GM06990 (cell line): ENCODE measurements around the gene BAIAP2.

Experiments used
- DNase-seq: peaks from one replicate; pipeline ENCODE4 v3.0.0-alpha.2; 2011; ENCODE audit not compliant: insufficient read length; ENCODE audit errors: extremely low read depth
- H3K27me3 ChIP-seq: replicated peaks from 2 replicates; pipeline ENCODE4 v1.6.0; 2011; ENCODE audit warnings: low read length; ENCODE audit not compliant: control insufficient read depth, insufficient read depth
- H3K36me3 ChIP-seq: 2 replicates; pipeline ENCODE4 v1.5.1; 2011; ENCODE audit warnings: low read length; ENCODE audit not compliant: control insufficient read depth, insufficient read depth
- H3K4me3 ChIP-seq: replicated peaks from 2 replicates; pipeline ENCODE4 v1.5.1; 2011; ENCODE audit warnings: low read depth, mild to moderate bottlenecking, control low read depth, low read length
- TF ChIP-seq, protein P1 (sequence below): IDR thresholded peaks from 2 replicates; pipeline ENCODE4 v1.5.1; 2011; ENCODE audit warnings: low read length, control low read depth, mild to moderate bottlenecking, inconsistent platforms; ENCODE audit not compliant: insufficient read depth, poor library complexity, severe bottlenecking

Gene BAIAP2

DNA sequence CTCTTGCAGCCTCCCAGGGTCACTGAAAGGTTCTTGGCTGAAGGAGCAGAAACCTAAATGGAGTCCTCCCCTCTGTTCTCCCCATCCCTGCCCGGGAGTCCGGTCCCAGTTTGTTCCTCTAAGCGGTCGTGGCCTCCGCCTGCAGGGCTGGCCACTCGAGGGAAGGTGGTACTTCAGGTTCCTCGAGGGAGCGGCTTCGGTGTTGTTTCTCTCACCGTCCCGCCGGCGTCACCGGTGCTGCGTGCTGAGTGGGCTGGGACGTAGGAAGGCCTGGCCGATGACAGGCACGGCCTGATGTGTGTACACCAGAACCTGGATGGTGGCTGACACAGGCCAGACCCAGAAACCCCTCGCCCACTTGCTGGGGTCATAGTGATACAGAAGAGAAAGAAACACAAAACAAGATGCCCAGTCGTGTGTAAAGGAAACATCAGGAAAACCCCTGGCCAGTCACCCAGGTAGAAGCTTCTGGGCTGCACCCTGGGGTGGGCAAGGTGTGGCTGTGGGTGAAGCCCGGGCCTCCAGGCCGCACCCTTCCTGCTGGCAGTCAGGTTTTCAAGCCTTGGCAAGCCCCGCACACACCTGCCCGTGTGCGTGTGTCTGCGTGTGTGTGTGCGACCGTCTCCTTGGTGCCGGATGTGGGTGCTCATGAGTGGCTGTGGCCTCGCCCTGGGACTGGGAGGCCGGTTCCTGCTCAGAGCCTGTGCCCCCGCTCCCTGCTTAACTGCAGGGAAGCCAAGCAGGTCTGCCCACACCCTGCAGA, 52.0 kb downstream of the BAIAP2 start:
- TF ChIP-seq, protein P1, sequence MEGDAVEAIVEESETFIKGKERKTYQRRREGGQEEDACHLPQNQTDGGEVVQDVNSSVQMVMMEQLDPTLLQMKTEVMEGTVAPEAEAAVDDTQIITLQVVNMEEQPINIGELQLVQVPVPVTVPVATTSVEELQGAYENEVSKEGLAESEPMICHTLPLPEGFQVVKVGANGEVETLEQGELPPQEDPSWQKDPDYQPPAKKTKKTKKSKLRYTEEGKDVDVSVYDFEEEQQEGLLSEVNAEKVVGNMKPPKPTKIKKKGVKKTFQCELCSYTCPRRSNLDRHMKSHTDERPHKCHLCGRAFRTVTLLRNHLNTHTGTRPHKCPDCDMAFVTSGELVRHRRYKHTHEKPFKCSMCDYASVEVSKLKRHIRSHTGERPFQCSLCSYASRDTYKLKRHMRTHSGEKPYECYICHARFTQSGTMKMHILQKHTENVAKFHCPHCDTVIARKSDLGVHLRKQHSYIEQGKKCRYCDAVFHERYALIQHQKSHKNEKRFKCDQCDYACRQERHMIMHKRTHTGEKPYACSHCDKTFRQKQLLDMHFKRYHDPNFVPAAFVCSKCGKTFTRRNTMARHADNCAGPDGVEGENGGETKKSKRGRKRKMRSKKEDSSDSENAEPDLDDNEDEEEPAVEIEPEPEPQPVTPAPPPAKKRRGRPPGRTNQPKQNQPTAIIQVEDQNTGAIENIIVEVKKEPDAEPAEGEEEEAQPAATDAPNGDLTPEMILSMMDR = no peak
- no peak for DNase-seq
- no peak overlapping the region for H3K4me3 ChIP-seq
- H3K36me3 ChIP-seq = no peaks in the 10 kb centered on the region
- H3K27me3 ChIP-seq = no peaks in the 10 kb centered on the region; the same call in 1 of the 2 replicates

DNA sequence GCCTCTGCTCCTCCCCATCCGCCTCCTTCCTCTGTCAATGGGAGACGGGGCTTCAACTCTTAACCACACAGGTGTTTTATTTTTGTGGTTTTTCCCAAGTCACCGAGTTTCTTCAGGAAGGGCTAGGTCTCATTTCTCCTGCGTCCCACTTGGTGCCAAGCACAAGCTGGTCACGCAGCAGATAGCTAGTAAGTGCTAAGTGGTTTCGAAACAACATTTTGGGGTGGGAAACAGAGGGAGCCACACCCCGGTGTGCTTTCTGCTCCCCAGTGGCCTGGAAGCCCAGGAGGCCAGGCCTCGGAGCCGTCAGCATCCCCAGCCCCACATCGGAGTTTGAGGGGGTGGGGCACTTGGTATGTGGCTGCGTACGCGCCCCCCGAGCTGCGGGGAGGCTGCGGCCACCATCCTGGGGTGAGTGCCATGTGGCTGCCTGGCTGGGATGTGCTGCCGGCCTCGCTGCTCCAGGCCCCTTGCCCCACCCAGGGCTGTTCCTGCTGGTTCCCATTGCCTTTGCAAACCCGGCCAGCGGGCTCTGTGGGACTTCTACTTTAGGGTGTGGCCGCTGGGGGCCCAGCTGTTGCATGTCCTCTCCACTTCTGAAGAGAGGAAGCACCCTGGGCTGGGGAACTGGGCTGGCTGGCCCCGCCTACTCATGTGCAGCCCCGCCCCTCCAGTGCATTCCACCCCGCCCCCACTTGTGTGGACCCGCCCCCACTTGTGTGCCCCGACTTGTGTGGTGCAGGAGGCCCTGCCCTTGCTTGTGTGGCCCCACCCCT, 55.6 kb downstream of the BAIAP2 start:
- H3K36me3 ChIP-seq = no peaks in the 10 kb centered on the region
- no peak overlapping the region for H3K4me3 ChIP-seq
- DNase-seq = no peak
- peaks cover 4% of the 10 kb centered on the region for H3K27me3 ChIP-seq
- TF ChIP-seq, protein P1 = no peak

DNA sequence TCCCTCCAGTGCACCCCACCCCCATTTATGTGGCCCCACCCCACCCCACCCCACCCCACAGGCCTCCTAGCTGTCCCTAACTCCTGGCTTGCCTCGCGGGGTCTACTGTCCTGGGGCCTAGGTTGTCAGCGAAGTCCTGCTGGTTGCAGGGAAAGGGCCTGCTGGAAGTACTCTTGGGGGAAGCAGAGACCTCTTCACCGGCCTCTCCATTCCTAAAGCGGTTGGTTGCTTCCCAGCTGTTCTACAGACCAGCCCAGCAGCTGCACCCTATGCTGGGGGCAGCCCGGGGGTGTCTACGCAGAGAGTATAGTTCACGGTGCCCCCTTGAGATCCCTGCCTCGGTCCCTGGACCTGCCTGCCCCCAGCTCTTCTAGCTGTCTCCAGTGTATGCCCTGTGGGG, 56.2 kb downstream of the BAIAP2 start:
- DNase-seq = no peak
- Histone ChIP-seq H3K36me3 (no peaks in the 10 kb centered on the region), H3K27me3 (peaks cover 4% of the 10 kb centered on the region), H3K4me3 (no peak overlapping the region)
- TF ChIP-seq, protein P1 = no peak

DNA sequence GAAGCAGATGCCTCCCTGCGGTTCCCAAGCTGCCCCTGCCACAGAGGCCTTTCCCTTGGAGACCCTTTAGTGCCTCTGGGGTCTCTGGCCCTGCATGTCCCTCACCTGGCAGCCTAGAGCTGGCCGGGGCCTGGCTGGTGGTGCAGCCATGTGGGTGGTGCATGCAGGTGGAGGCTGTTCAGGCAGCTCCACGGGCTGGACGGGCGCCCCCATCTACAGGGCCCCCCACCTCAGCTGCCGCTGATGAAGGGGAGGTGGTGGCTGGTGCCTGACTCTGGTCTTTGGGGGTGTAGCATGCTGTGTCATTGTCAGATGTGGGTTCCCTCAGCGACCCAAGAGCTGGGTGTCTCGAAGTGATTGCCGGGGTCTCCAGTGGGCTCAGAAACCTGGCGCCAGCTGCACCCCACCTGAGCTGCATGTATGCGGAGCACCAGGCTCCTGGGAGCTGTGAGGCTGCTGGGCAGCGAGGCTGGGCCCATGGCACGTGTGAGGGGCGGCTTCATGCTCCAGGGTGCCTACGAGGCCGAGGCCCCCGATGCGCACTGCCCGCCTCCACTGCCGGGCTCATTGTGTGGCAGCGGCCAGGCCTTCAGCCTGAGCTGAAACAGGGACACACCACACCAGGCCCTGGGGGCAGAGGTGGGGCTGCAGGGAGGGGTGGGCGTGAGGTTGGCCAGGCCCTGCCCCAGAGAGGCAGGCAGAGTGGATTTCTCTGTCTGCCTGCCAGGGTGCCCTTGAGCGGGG, 57.0 kb downstream of the BAIAP2 start:
- Histone ChIP-seq H3K36me3 (no peaks in the 10 kb centered on the region), H3K4me3 (no peak overlapping the region), H3K27me3 (peaks cover 4% of the 10 kb centered on the region)
- TF ChIP-seq, protein P1 = no peak
- DNase-seq = no peak

DNA sequence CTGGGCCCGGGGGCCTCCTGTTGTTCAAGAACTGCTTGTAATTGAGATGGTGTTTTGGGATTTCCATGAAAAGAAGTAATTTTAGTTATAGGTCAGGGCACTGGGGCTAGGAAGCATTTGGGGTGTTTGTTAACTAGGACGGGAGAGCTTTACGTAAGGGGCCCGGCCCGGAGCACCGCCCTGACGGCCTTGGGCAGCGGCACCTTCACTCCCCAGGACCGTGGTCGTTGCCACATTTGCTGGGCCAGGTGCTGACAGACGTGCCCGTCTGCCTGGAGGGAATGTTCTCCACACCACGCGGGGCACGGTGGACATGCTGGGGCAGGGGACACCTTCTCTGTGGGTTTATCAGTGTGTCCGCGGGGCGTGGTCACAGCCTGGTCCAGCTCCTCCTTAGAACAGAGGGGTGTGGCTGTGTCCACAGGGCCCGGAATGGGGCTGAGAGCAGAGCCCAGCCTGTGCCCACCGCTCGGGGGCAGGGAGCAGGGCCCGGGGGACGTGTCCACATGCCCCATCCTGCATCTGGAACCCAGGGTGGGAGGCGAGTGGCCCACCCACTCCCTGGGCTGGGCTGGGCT, 57.7 kb downstream of the BAIAP2 start:
- H3K4me3 ChIP-seq = no peak overlapping the region
- H3K36me3 ChIP-seq = no peaks in the 10 kb centered on the region
- TF ChIP-seq, protein P1 = no peak
- peaks cover 4% of the 10 kb centered on the region for H3K27me3 ChIP-seq
- no peak for DNase-seq
